Erythroblast (primary cell): ENCODE measurements around the gene OSCP1.

Source experiments
- GATA1 ChIP-seq: IDR thresholded peaks from 2 replicates; pipeline ENCODE4 v1.6.1; 2011; ENCODE audit warnings: low read depth, mild to moderate bottlenecking, control low read depth, low read length, moderate library complexity
- POLR2A ChIP-seq: IDR thresholded peaks from 2 replicates; pipeline ENCODE4 v1.6.1; 2011; ENCODE audit warnings: mild to moderate bottlenecking, low read length

- no peak for TF ChIP-seq POLR2A
- no peak for TF ChIP-seq GATA1
These were observed 16.2 kb upstream of the OSCP1 start for GRCh38 chr1:36466370-36467026.
